GM23338 (cell line): Measurements from ENCODE around the gene CLDN3. TPM values are rescaled to one million over a fixed set of nuclear protein-coding genes. Genes with fewer than 3 reads are reported as not detected.
"Not testable (repeated sequence)": the region's sequence is repeated elsewhere in the genome, so short reads cannot be mapped to it uniquely, and the experiment has no call there.

Experiments used
- ATAC-seq: fragments of 200-7000 bp; cut with Tn5 transposase; 3 replicates; pipeline ENCODE4 v1.9.1; 2020
- DNase-seq: peaks from one replicate; pipeline ENCODE4 v3.0.0-alpha.2; 2015; ENCODE audit warnings: low spot score
- H2AFZ ChIP-seq: fragments of 200-600 bp; sonication (generic); 2 replicates; pipeline ENCODE4 v1.8.0; 2016; ENCODE audit warnings: antibody characterized with exemption, mild to moderate bottlenecking, moderate library complexity
- H3F3A ChIP-seq: fragments of 200-600 bp; sonication (generic); replicated peaks from 2 replicates; pipeline ENCODE4 v1.8.0; 2017; ENCODE audit warnings: antibody characterized with exemption, mixed run types, low read depth
- H3K27ac ChIP-seq: fragments of 200-600 bp; sonication (generic); 2 replicates; pipeline ENCODE4 v1.6.1; 2016; ENCODE audit warnings: low read depth
- H3K27me3 ChIP-seq: fragments of 200-600 bp; sonication (generic); 2 replicates; pipeline ENCODE4 v1.8.0; 2016; ENCODE audit warnings: mild to moderate bottlenecking, mixed run types, moderate library complexity; ENCODE audit not compliant: insufficient read depth
- H3K36me3 ChIP-seq: fragments of 200-600 bp; sonication (generic); 2 replicates; pipeline ENCODE4 v1.8.0; 2016; ENCODE audit warnings: mild to moderate bottlenecking; ENCODE audit not compliant: insufficient read depth
- H3K4me1 ChIP-seq: fragments of 200-600 bp; sonication (generic); 2 replicates; pipeline ENCODE4 v1.8.0; 2016; ENCODE audit warnings: mild to moderate bottlenecking, moderate library complexity; ENCODE audit not compliant: insufficient read depth
- H3K4me2 ChIP-seq: fragments of 200-600 bp; sonication (generic); 2 replicates; pipeline ENCODE4 v1.7.1; 2017; ENCODE audit warnings: mixed run types
- H3K4me3 ChIP-seq: fragments of 200-600 bp; sonication (generic); 2 replicates; pipeline ENCODE4 v1.6.1; 2016; ENCODE audit warnings: mixed run types
- H3K79me2 ChIP-seq: fragments of 200-600 bp; sonication (generic); replicated peaks from 2 replicates; pipeline ENCODE4 v1.8.0; 2017; ENCODE audit warnings: mild to moderate bottlenecking; ENCODE audit not compliant: insufficient read depth
- H3K9me2 ChIP-seq: fragments of 200-600 bp; sonication (generic); 2 replicates; pipeline ENCODE4 v1.8.0; 2017; ENCODE audit not compliant: insufficient read depth
- H4K20me1 ChIP-seq: fragments of 200-600 bp; sonication (generic); replicated peaks from 2 replicates; pipeline ENCODE4 v1.8.0; 2017; ENCODE audit warnings: mild to moderate bottlenecking; ENCODE audit not compliant: insufficient read depth
- H3K27ac Mint-ChIP-seq: 2 replicates; pipeline ENCODE4 v1.8.0; 2020; ENCODE audit warnings: inconsistent platforms, mild to moderate bottlenecking, moderate library complexity, mixed read lengths
- H3K27me3 Mint-ChIP-seq: 3 replicates; pipeline ENCODE4 v1.8.0; 2022; ENCODE audit warnings: low read depth, mild to moderate bottlenecking, moderate library complexity, mixed read lengths, inconsistent platforms; ENCODE audit not compliant: insufficient read depth, poor library complexity
- H3K36me3 Mint-ChIP-seq: 3 replicates; pipeline ENCODE4 v1.8.0; 2021; ENCODE audit warnings: low read depth, mild to moderate bottlenecking, inconsistent platforms, moderate library complexity, mixed read lengths
- H3K4me1 Mint-ChIP-seq: 3 replicates; pipeline ENCODE4 v1.8.0; 2020; ENCODE audit warnings: mild to moderate bottlenecking, inconsistent platforms, mixed read lengths
- H3K4me3 Mint-ChIP-seq: 3 replicates; pipeline ENCODE4 v1.8.0; 2021; ENCODE audit warnings: moderate library complexity, mild to moderate bottlenecking, inconsistent platforms, mixed read lengths
- H3K9me3 Mint-ChIP-seq: 3 replicates; pipeline ENCODE4 v1.8.0; 2020; ENCODE audit warnings: moderate library complexity, mild to moderate bottlenecking, inconsistent platforms, mixed read lengths
- CREB1 ChIP-seq: fragments of 250-450 bp; sonication (Bioruptor Pico); IDR thresholded peaks from 2 replicates; pipeline ENCODE4 v1.5.0; 2020; ENCODE audit warnings: low read depth, mild to moderate bottlenecking, moderate library complexity
- EZH2 ChIP-seq: fragments of 200-600 bp; sonication (generic); IDR thresholded peaks from one replicate; pipeline ENCODE4 v1.8.0; 2017; ENCODE audit warnings: antibody characterized with exemption, mild to moderate bottlenecking, low read depth; ENCODE audit not compliant: unreplicated experiment
- EZH2phosphoT487 ChIP-seq: fragments of 200-600 bp; sonication (generic); IDR thresholded peaks from one replicate; pipeline ENCODE4 v1.8.1; 2018; ENCODE audit warnings: antibody characterized with exemption; ENCODE audit not compliant: unreplicated experiment
- JUNB ChIP-seq: IDR thresholded peaks from one replicate; pipeline ENCODE4 v1.6.1; 2016; ENCODE audit warnings: antibody characterized with exemption; ENCODE audit not compliant: unreplicated experiment
- NANOG ChIP-seq: IDR thresholded peaks from 2 replicates; pipeline ENCODE4 v1.6.1; 2016; ENCODE audit warnings: antibody characterized with exemption, borderline replicate concordance
- STAT1 ChIP-seq: IDR thresholded peaks from one replicate; pipeline ENCODE4 v1.6.1; 2016; ENCODE audit warnings: antibody characterized with exemption; ENCODE audit not compliant: unreplicated experiment
- ZNF331 ChIP-seq: fragments of 250-450 bp; sonication (Bioruptor Pico); IDR thresholded peaks from 2 replicates; pipeline ENCODE4 v1.5.0; 2020; ENCODE audit warnings: low read depth, mild to moderate bottlenecking, moderate library complexity
- polyA plus RNA-seq: library from polyadenylated mRNA; unstranded; fragments of >200 nt; fragmentation: Nextera tagmentation; extraction: Ambion mirVana; gene quantifications from 2 replicates; pipeline ENCODE4 v1.2.1, GENCODE V29; 2016
- total RNA-seq: library from RNA; depleted of rRNA; stranded (reverse); fragments of >200 nt; shearing (Covaris generic); gene quantifications from 2 replicates; pipeline ENCODE4 v1.2.3, GENCODE V29; 2014
- TF ChIP-seq, protein P1 (sequence below): IDR thresholded peaks from 2 replicates; pipeline ENCODE4 v1.6.1; 2016; ENCODE audit warnings: antibody characterized with exemption
- TF ChIP-seq, protein P2 (sequence below): IDR thresholded peaks from one replicate; pipeline ENCODE4 v1.6.1; 2018; ENCODE audit warnings: antibody characterized with exemption; ENCODE audit not compliant: unreplicated experiment

CLDN3 gene
- total and polyA plus RNA-seq, 2 experiments from 2014 or later, result 20.1 to 27.7 TPM

DNA sequence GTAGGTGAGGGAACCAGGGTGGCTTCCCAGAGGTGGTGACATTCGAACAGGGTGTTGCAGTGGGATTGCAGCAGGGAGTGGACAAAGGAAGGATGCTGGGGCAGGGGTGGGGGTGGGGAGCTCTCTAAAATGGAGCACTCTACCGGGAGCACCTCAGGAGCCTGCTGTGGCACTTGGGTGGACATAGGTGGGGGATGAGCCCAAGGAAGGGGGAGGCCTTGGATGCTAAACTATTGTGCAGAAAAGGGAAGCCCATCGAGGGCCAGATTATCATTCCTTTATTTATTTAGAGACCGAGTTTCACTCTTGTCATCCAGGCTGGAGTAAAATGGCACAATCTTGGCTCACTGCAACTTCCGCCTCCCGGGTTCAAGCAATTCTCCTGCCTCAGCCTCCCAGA is 47.3 kb downstream of the CLDN3 start (continued):
- no peak for TF ChIP-seq CREB1 (CRISPR knock-in tag)
- TF ChIP-seq, protein P1, sequence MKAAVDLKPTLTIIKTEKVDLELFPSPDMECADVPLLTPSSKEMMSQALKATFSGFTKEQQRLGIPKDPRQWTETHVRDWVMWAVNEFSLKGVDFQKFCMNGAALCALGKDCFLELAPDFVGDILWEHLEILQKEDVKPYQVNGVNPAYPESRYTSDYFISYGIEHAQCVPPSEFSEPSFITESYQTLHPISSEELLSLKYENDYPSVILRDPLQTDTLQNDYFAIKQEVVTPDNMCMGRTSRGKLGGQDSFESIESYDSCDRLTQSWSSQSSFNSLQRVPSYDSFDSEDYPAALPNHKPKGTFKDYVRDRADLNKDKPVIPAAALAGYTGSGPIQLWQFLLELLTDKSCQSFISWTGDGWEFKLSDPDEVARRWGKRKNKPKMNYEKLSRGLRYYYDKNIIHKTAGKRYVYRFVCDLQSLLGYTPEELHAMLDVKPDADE, result no peak

DNA sequence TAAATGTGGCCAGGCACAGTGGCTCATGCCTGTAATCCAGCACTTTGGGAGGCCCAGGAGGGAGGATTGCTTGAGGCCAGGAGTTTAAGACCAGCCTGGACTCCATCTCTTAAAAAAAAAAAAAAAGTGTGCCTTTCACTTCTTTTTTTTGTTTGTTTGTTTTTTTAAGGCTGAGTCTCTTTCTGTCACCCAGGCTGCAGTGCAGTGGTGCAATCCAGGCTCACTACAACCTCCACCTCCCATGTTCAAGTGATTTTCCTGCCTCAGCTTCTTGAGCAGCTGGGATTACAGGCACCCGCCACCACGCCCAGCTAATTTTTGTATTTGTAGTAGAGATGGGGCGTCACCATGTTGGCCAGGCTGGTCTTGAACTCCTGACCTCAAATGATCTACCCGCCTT is 47.9 kb downstream of the CLDN3 start:
- H3K36me3 Mint-ChIP-seq, H3K4me1 Mint-ChIP-seq: not testable (repeated sequence)

DNA sequence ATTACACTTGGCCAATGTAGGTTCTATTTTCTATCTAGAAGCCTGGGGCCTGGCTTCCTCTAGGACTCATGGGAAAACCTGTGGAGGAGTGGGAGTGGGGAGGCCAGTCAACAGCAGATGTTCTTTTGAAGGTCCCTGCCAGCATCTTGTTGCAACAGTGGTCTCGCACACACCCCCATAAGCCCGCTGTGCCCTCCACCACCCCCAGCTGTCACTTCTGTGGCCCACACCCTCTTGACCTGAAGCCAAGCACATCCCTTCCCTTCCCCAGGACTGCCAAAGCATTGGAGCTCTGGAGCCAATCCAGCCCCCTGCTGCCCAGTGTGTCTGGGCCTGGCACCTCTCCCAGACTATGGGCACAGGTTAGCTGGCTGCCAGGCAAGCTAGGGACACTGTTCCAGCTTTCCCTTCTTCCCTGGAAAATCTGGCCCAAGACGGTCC is 48.7 kb downstream of the CLDN3 start:
- H3K4me2 ChIP-seq, result no peak overlapping the region
- H3K4me3 ChIP-seq, result no peak overlapping the region
- H3K36me3 ChIP-seq, result no peaks in the 10 kb centered on the region
- peaks cover 24% of the 10 kb centered on the region for H3K27me3 ChIP-seq
- no peaks in the 10 kb centered on the region for H3K79me2 ChIP-seq
- H3K4me1 ChIP-seq, result no peaks in the 10 kb centered on the region; the same call in 1 of the 2 replicates
- no peak overlapping the region for H3K27ac ChIP-seq
- H3K36me3 Mint-ChIP-seq, result no peaks in the 10 kb centered on the region
- DNase-seq, result no peak
- no peaks in the 10 kb centered on the region for H3K9me2 ChIP-seq
- no peak overlapping the region for H2AFZ ChIP-seq
- peaks cover 20% of the 10 kb centered on the region for H3K27me3 Mint-ChIP-seq
- no peaks in the 10 kb centered on the region; the same call in 1 of the 2 replicates for H4K20me1 ChIP-seq
- ATAC-seq, result no peak
- no peak overlapping the region; the same call in 2 of the 3 replicates for H3K4me3 Mint-ChIP-seq
- no peaks in the 10 kb centered on the region for H3F3A ChIP-seq
- no peak overlapping the region for H3K27ac Mint-ChIP-seq
- no peaks in the 10 kb centered on the region; the same call in 2 of the 3 replicates for H3K4me1 Mint-ChIP-seq
- TF ChIP-seq STAT1, result no peak
- no peak for TF ChIP-seq NANOG
- no peak for TF ChIP-seq JUNB
- TF ChIP-seq, protein P2, sequence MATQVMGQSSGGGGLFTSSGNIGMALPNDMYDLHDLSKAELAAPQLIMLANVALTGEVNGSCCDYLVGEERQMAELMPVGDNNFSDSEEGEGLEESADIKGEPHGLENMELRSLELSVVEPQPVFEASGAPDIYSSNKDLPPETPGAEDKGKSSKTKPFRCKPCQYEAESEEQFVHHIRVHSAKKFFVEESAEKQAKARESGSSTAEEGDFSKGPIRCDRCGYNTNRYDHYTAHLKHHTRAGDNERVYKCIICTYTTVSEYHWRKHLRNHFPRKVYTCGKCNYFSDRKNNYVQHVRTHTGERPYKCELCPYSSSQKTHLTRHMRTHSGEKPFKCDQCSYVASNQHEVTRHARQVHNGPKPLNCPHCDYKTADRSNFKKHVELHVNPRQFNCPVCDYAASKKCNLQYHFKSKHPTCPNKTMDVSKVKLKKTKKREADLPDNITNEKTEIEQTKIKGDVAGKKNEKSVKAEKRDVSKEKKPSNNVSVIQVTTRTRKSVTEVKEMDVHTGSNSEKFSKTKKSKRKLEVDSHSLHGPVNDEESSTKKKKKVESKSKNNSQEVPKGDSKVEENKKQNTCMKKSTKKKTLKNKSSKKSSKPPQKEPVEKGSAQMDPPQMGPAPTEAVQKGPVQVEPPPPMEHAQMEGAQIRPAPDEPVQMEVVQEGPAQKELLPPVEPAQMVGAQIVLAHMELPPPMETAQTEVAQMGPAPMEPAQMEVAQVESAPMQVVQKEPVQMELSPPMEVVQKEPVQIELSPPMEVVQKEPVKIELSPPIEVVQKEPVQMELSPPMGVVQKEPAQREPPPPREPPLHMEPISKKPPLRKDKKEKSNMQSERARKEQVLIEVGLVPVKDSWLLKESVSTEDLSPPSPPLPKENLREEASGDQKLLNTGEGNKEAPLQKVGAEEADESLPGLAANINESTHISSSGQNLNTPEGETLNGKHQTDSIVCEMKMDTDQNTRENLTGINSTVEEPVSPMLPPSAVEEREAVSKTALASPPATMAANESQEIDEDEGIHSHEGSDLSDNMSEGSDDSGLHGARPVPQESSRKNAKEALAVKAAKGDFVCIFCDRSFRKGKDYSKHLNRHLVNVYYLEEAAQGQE, result no peak
- no peak for TF ChIP-seq CREB1 (CRISPR knock-in tag)
- no peak for TF ChIP-seq EZH2phosphoT487
- no peak for TF ChIP-seq EZH2
- TF ChIP-seq ZNF331 (CRISPR knock-in tag), result no peak
- no peaks in the 10 kb centered on the region for H3K9me3 Mint-ChIP-seq

More for the DNA sequence above, 47.9 kb downstream of the CLDN3 start:
- H3K4me3 Mint-ChIP-seq, H3K9me3 Mint-ChIP-seq, H3K27ac ChIP-seq, H3K79me2 ChIP-seq, H3K4me1 ChIP-seq, H3K4me3 ChIP-seq, H3K36me3 ChIP-seq, DNase-seq, H3F3A ChIP-seq, H4K20me1 ChIP-seq, H2AFZ ChIP-seq, ATAC-seq, H3K27ac Mint-ChIP-seq, H3K4me2 ChIP-seq, H3K9me2 ChIP-seq: not testable (repeated sequence)
- H3K27me3 Mint-ChIP-seq, result peaks cover 20% of the 10 kb centered on the region
- peaks cover 24% of the 10 kb centered on the region for H3K27me3 ChIP-seq

DNA sequence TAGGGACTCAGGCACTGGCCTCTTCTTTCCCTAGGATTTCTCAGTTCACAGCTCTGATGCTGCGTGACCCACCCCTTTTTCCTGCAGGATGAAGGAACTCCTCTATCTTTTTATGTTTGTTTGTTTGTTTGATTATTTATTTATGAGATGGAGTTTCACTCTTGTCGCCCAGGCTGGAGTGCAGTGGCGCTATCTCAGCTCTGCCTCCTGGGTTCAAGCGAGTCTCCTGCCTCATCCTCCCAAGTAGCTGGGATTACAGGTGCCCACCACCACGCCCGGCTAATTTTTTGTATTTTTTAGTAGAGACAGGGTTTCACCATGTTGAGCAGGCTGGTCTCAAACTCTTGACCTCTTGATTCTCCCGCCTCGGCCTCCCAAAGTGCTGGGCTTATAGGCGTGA is 49.6 kb downstream of the CLDN3 start:
- not testable (repeated sequence) for H3K36me3 ChIP-seq, H3K4me2 ChIP-seq, H3K79me2 ChIP-seq, H2AFZ ChIP-seq, H3K4me3 ChIP-seq, H3K36me3 Mint-ChIP-seq, H3F3A ChIP-seq, H4K20me1 ChIP-seq, H3K4me1 Mint-ChIP-seq, H3K9me3 Mint-ChIP-seq, H3K4me1 ChIP-seq, H3K27ac Mint-ChIP-seq, DNase-seq, H3K27ac ChIP-seq, H3K9me2 ChIP-seq, ATAC-seq
- peak overlapping the region; percentile 70 for H3K4me3 Mint-ChIP-seq
- H3K27me3 ChIP-seq, result peaks cover 24% of the 10 kb centered on the region
- H3K27me3 Mint-ChIP-seq, result peaks cover 20% of the 10 kb centered on the region
